ENCODE measurements around the gene GJA1.
A peak's percentile ranks its signal among the peaks of the same experiment; 100 is the strongest.
"Not testable (repeated sequence)": the region's sequence is repeated elsewhere in the genome, so short reads cannot be mapped to it uniquely, and the experiment has no call there.

Gene GJA1

GRCh38 chr6:121430514-121431460 lies 4.7 kb upstream of the GJA1 start:
- no peak overlapping the region for H3K27ac ChIP-seq
- TF ChIP-seq ZFX (IDR thresholded peaks at IDR 0.05) (no peak), CTCF (conservative IDR thresholded peaks at IDR 0.05) (peak; percentile 73)

GRCh38 chr6:121431776-121432175 lies 3.7 kb upstream of the GJA1 start:
- not testable (repeated sequence) for H3K27ac ChIP-seq

- no peak overlapping the region for H3K27ac ChIP-seq
- TF ChIP-seq ZFX (IDR thresholded peaks at IDR 0.05) (no peak), CTCF (conservative IDR thresholded peaks at IDR 0.05) (no peak)
Observed at GRCh38 chr6:121434037-121434770, 1.2 kb upstream of the GJA1 start.

- no peak for TF ChIP-seq ZFX (IDR thresholded peaks at IDR 0.05)
- no peak for TF ChIP-seq CTCF (conservative IDR thresholded peaks at IDR 0.05)
- H3K27ac ChIP-seq: no peak overlapping the region
Observed at GRCh38 chr6:121436274-121436857, 920 bp downstream of the GJA1 start.

GRCh38 chr6:121436960-121437850 lies 1.8 kb downstream of the GJA1 start:
- no peak overlapping the region for H3K27ac ChIP-seq
- TF ChIP-seq ZFX (IDR thresholded peaks at IDR 0.05) (no peak), CTCF (conservative IDR thresholded peaks at IDR 0.05) (no peak)

GRCh38 chr6:121437851-121438651 lies 2.6 kb downstream of the GJA1 start:
- TF ChIP-seq CTCF (conservative IDR thresholded peaks at IDR 0.05) (no peak), ZFX (IDR thresholded peaks at IDR 0.05) (no peak)
- no peak overlapping the region for H3K27ac ChIP-seq
